Activated naive CD8-positive, alpha-beta T cell treated with anti-CD3 and anti-CD28 coated beads for 36 hours (primary cell): ENCODE results near the gene MAMDC4. TPM values are rescaled to one million over a fixed set of nuclear protein-coding genes. Genes with fewer than 3 reads are reported as not detected.
"Not testable (repeated sequence)": the region's sequence is repeated elsewhere in the genome, so short reads cannot be mapped to it uniquely, and the experiment has no call there.

ENCODE experiments used
- DNase-seq: peaks from one replicate; pipeline ENCODE4 v3.0.0; 2021
- H3K27ac Mint-ChIP-seq: one replicate; pipeline ENCODE4 v1.8.0; 2022; ENCODE audit warnings: mild to moderate bottlenecking, moderate library complexity, mixed read lengths
- H3K27me3 Mint-ChIP-seq: one replicate; pipeline ENCODE4 v1.8.0; 2022; ENCODE audit warnings: mild to moderate bottlenecking, mixed read lengths
- H3K36me3 Mint-ChIP-seq: one replicate; pipeline ENCODE4 v1.8.0; 2021; ENCODE audit warnings: mild to moderate bottlenecking, mixed read lengths
- H3K4me1 Mint-ChIP-seq: one replicate; pipeline ENCODE4 v1.8.0; 2021; ENCODE audit warnings: mixed read lengths
- H3K4me3 Mint-ChIP-seq: one replicate; pipeline ENCODE4 v1.8.0; 2022; ENCODE audit warnings: mild to moderate bottlenecking, moderate library complexity, mixed read lengths
- H3K9me3 Mint-ChIP-seq: one replicate; pipeline ENCODE4 v1.8.0; 2022; ENCODE audit warnings: mixed read lengths
- total RNA-seq, 2 experiments: library from RNA; stranded (reverse); gene quantifications; one replicate each; pipeline ENCODE4 v1.2.3, GENCODE V29; 2021

MAMDC4 gene
- total RNA-seq, 2 experiments from 2014 or later, result 10.9 to 12.6 TPM

GRCh38 chr9:136857581-136858412 lies 5.7 kb downstream of the MAMDC4 start:
- H3K4me1 Mint-ChIP-seq, result no peaks in the 10 kb centered on the region
- H3K36me3 Mint-ChIP-seq, result no peaks in the 10 kb centered on the region
- H3K27me3 Mint-ChIP-seq, result no peaks in the 10 kb centered on the region
- no peaks in the 10 kb centered on the region for H3K9me3 Mint-ChIP-seq
- no peak for DNase-seq
- no peak overlapping the region for H3K27ac Mint-ChIP-seq
- no peak overlapping the region for H3K4me3 Mint-ChIP-seq

GRCh38 chr9:136858452-136858843 lies 6.3 kb downstream of the MAMDC4 start:
- Mint-ChIP-seq H3K4me1 (peaks cover 2% of the 10 kb centered on the region), H3K4me3 (no peak overlapping the region), H3K9me3 (no peaks in the 10 kb centered on the region), H3K27me3 (no peaks in the 10 kb centered on the region), H3K27ac (no peak overlapping the region), H3K36me3 (no peaks in the 10 kb centered on the region)
- DNase-seq, result no peak

GRCh38 chr9:136858844-136859757 lies 7.0 kb downstream of the MAMDC4 start:
- peaks cover 6% of the 10 kb centered on the region for H3K4me1 Mint-ChIP-seq

GRCh38 chr9:136860529-136860928 lies 8.4 kb downstream of the MAMDC4 start:
- H3K27ac Mint-ChIP-seq, result no peak overlapping the region
- no peak overlapping the region for H3K4me3 Mint-ChIP-seq
- H3K9me3 Mint-ChIP-seq, result no peaks in the 10 kb centered on the region

More at GRCh38 chr9:136858844-136859757, 7.0 kb downstream of the MAMDC4 start:
- DNase-seq, result no peak
- Mint-ChIP-seq H3K27me3 (no peaks in the 10 kb centered on the region), H3K4me3 (no peak overlapping the region), H3K36me3 (peaks cover 4% of the 10 kb centered on the region), H3K27ac (no peak overlapping the region), H3K9me3 (no peaks in the 10 kb centered on the region)

GRCh38 chr9:136860933-136861873 lies 9.1 kb downstream of the MAMDC4 start:
- peaks cover 4% of the 10 kb centered on the region for H3K36me3 Mint-ChIP-seq
- no peak overlapping the region for H3K4me3 Mint-ChIP-seq
- no peaks in the 10 kb centered on the region for H3K9me3 Mint-ChIP-seq
- no peak for DNase-seq
- H3K27me3 Mint-ChIP-seq, result no peaks in the 10 kb centered on the region
- no peak overlapping the region for H3K27ac Mint-ChIP-seq
- H3K4me1 Mint-ChIP-seq, result peaks cover 13% of the 10 kb centered on the region

More at GRCh38 chr9:136860529-136860928, 8.4 kb downstream of the MAMDC4 start:
- Mint-ChIP-seq H3K4me1 (peaks cover 13% of the 10 kb centered on the region), H3K36me3 (peaks cover 4% of the 10 kb centered on the region), H3K27me3 (no peaks in the 10 kb centered on the region)
- DNase-seq, result no peak

GRCh38 chr9:136861874-136862457 lies 9.8 kb downstream of the MAMDC4 start:
- Mint-ChIP-seq H3K4me1 (peaks cover 13% of the 10 kb centered on the region), H3K36me3 (peaks cover 4% of the 10 kb centered on the region), H3K9me3 (no peaks in the 10 kb centered on the region), H3K4me3 (no peak overlapping the region), H3K27ac (no peak overlapping the region), H3K27me3 (no peaks in the 10 kb centered on the region)
- no peak for DNase-seq

GRCh38 chr9:136862849-136863622 lies 10.9 kb downstream of the MAMDC4 start:
- Mint-ChIP-seq H3K4me3 (no peak overlapping the region), H3K36me3 (peaks cover 4% of the 10 kb centered on the region), H3K27ac (no peak overlapping the region), H3K4me1 (peaks cover 19% of the 10 kb centered on the region), H3K9me3 (no peaks in the 10 kb centered on the region), H3K27me3 (no peaks in the 10 kb centered on the region)
- no peak for DNase-seq

GRCh38 chr9:136863623-136864273 lies 11.6 kb downstream of the MAMDC4 start:
- Mint-ChIP-seq H3K9me3 (no peaks in the 10 kb centered on the region), H3K4me3 (no peak overlapping the region), H3K27ac (no peak overlapping the region), H3K27me3 (no peaks in the 10 kb centered on the region), H3K36me3 (peaks cover 4% of the 10 kb centered on the region), H3K4me1 (peaks cover 19% of the 10 kb centered on the region)
- no peak for DNase-seq

GRCh38 chr9:136865041-136865767 lies 13.1 kb downstream of the MAMDC4 start:
- DNase-seq, result no peak
- Mint-ChIP-seq H3K9me3 (no peaks in the 10 kb centered on the region), H3K36me3 (peaks cover 9% of the 10 kb centered on the region), H3K27ac (peak overlapping the region; percentile 75), H3K4me3 (peak overlapping the region; percentile 88), H3K27me3 (no peaks in the 10 kb centered on the region), H3K4me1 (peaks cover 21% of the 10 kb centered on the region)

GRCh38 chr9:136865768-136866103 lies 13.6 kb downstream of the MAMDC4 start:
- Mint-ChIP-seq H3K27me3 (no peaks in the 10 kb centered on the region), H3K27ac (peak overlapping the region; percentile 75), H3K4me3 (peak overlapping the region; percentile 88), H3K9me3 (peaks cover 1% of the 10 kb centered on the region), H3K4me1 (peaks cover 21% of the 10 kb centered on the region), H3K36me3 (peaks cover 9% of the 10 kb centered on the region)
- DNase-seq, result no peak

- Mint-ChIP-seq H3K4me3 (peak overlapping the region; percentile 77), H3K4me1 (peaks cover 21% of the 10 kb centered on the region), H3K36me3 (peaks cover 11% of the 10 kb centered on the region), H3K27ac (peak overlapping the region; percentile 80)
- not testable (repeated sequence) for H3K9me3 Mint-ChIP-seq, DNase-seq, H3K27me3 Mint-ChIP-seq
These were observed 14.8 kb downstream of the MAMDC4 start for GRCh38 chr9:136866898-136867421.

GRCh38 chr9:136867480-136867879 lies 15.3 kb downstream of the MAMDC4 start:
- H3K27ac Mint-ChIP-seq, result no peak overlapping the region

More at GRCh38 chr9:136867480-136867879, 15.3 kb downstream of the MAMDC4 start:
- Mint-ChIP-seq H3K9me3 (peaks cover 4% of the 10 kb centered on the region), H3K36me3 (peaks cover 11% of the 10 kb centered on the region), H3K27me3 (no peaks in the 10 kb centered on the region), H3K4me1 (peaks cover 21% of the 10 kb centered on the region), H3K4me3 (peak overlapping the region; percentile 77)
- no peak for DNase-seq
